CD4-positive, alpha-beta T cell treated with Interferon gamma for 1 hour (primary cell): Measurements from ENCODE around the gene FCRLB.
"Not testable (repeated sequence)": the region's sequence is repeated elsewhere in the genome, so short reads cannot be mapped to it uniquely, and the experiment has no call there.

Experiments
- DNase-seq: peaks from one replicate; pipeline ENCODE4 v3.0.0-alpha.2; 2020

FCRLB gene

GRCh38 chr1:161721738-161722343 lies 497 bp downstream of the FCRLB start:
- DNase-seq, result peak; percentile 49

DNA sequence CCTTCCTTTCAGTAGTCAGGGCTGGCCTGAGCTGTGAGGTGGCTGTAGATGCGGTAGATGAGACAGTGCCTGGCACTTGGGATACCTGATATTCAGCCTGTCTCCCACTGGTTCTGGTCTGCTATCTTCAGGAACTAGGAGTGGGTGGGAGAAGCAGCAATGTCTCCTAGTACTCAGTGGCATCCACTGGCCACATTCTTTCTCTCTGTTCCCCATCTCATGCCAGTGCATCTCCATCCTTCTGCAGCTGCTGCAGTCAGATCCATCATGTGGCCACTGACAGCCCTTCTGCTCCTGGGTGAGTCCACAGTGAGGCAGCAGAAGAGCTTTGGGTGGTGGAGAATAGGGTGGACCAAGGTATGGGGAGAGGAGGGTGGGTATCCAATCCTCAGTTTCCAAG lies 1.1 kb downstream of the FCRLB start:
- no peak for DNase-seq

DNA sequence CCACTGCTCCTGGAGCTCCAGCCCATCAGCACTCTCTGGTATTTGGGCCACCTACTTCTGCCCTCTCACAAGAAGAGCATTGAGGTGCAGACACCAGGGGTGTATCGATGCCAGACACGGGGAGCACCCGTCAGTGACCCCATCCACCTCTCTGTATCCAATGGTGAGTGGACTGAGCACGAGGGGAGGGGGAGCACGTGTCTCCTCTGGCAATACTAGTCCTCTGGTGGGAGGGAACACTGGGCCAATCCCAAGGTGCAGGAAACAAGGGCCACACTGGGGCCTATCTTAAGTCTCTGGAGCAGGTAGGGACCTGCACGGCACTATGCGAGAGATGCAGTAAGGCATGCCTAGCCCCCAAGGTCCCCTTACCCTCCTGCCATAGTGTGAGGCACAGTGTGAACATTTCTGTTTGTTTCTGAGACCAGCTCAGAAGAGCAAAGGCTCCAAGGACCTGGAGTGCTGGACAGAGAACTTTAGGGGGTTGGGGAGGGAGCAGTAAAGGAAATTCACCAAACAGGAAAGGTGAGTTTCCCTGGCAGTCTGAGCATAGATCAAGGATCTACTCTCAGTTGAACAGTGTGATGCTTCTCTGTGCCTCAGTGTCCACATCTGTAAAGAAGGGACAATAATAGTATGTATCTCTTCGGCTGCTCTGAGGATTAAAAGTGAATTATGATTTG lies 2.3 kb downstream of the FCRLB start:
- no peak for DNase-seq

DNA sequence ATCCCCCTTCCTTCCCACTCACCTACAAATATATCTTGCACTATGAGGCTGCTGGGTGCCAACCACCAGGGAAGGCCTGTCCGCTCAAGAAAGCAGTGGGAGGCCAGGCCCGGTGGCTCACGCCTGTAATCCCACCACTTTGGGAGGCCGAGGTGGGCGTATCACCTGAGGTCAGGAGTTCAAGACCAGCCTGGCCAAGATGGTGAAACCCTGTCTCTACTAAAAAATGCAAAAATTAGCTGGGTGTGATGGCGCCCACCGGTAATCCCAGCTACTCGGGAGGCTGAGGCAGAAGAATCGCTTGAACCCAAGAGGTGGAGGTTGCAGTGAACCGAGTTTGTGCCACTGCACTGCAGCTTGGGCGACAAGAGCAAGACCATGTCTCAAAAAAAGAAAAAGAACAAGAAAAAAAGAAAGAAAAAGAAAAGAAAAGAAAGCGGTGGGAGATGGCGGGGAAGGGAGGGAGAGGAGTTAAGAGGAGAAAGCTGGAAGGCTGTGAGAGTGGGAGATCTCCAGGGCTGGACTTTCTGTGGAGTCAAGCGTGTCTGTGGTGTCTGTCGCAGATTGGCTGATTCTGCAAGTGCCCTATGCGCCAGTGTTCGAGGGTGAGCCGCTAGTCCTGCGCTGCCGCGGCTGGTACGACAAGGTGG lies 4.0 kb downstream of the FCRLB start:
- not testable (repeated sequence) for DNase-seq

- DNase-seq, result peak; percentile 17
These were observed 4.6 kb downstream of the FCRLB start for GRCh38 chr1:161725908-161726472.

DNA sequence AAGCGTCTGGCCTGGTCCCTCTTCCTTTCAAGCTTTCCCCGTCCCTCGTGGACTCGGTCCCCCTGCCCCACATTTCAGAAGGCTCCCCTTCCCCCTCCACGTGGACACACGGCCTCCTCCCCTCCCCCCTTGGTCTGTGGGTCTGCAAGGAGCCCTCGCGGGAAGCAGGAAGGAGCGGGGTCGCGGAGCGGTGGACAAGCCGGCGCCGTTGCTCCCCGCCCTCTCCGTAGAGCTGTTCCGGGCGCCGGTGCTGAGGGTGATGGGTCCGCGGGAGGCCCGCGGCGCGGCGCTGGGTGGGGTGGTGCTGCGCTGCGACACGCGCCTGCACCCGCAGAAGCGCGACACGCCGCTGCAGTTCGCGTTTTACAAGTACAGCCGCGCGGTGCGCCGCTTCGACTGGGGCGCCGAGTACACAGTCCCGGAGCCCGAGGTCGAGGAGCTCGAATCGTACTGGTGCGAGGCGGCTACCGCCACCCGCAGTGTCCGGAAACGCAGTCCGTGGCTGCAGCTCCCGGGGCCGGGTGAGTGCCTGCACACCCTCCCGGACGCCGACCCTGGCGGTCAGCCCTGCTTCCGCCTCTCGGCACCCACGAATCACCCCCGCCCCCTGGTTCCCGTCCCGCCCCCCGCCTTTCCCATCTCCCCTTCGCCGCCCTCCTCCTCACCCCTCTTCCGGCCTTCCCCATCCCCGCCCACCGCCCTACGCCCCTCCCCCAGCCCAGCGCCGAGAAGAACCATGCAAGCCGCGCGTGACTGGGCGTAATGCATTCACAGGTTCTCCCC lies 5.3 kb downstream of the FCRLB start:
- peak; percentile 70 for DNase-seq

GRCh38 chr1:161727256-161727924 lies 6.0 kb downstream of the FCRLB start:
- DNase-seq, result peak; percentile 18

DNA sequence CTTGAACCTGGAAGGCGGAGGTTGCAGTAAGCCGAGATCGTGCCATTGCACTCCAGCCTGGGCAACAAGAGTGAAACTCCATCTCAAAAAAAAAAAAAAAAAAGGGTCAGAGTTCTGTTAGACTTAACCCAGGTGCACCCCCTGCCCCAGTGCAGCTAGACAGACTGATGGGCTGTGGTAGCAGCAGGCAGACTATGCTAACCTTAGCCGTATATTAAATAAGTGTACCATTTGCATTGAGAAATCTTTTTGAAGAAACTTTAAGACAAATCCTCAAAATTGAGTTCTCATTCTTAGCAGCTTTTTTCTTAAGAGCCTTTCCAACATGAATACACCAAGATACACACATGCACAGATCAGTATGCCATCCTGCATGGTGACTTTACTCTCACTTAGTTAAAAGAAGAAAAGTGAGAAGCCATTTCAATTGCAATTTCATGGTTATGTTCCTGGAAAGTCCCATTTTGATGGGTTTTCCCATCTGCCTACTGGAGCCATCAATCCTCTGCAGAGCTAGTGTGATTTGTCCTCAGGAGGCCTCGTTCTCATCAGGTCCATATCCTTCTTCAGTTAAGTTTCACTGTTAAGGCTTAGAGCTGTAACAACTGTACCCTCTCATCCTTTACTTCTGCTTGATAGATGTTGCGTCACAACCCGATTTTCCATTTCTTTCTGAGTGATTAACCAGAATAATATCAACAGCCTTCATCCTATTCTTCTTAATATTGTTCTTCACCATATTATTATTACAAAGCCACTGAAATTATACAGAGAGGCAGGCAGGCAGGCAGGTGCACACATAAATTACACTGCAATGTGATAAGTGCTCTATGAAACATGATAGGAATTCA lies 7.3 kb downstream of the FCRLB start:
- DNase-seq, result no peak

DNA sequence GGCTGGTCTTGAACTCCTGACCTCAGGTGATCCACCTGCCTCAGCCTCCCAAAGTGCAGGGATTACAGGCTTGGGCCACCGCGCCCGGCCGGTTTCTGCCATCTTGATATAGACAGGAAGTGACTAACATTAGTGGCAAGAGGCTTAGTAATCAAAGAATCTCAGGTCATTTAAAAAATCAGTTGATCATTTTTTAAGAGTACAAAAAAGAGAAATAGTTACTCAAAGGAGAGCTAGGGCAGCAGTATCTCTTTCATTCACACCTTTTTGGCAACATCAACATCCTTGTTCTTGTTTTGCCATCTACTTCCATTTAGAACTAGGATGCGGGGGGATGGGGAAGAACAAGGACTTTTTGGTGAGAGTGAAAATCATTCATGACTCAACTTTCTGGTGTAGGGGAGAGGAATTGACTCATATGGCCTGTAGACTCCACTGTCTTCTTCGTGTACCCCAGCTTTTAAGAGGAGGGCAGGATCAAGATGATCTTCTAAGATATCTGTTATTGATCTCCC lies 8.8 kb downstream of the FCRLB start:
- DNase-seq, result no peak

DNA sequence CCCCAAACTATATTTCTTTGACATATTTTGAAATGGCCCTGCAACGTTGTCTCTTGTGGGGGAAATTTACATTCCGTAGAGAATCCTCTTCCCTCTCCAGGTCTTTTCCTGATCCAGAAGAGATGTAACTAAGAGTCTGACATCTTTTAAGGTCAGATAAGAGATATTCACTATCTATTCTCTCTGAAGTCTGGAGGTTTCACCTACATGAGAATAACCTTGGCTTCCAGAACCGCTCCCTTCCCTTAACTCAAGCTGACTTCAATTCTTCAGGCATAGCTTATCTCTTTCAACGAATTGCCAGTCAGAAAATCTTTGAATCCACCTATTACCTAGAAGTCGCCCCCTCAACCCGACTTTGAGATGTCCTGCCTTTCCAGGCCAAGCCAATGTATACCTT lies 9.9 kb downstream of the FCRLB start:
- DNase-seq, result no peak

DNA sequence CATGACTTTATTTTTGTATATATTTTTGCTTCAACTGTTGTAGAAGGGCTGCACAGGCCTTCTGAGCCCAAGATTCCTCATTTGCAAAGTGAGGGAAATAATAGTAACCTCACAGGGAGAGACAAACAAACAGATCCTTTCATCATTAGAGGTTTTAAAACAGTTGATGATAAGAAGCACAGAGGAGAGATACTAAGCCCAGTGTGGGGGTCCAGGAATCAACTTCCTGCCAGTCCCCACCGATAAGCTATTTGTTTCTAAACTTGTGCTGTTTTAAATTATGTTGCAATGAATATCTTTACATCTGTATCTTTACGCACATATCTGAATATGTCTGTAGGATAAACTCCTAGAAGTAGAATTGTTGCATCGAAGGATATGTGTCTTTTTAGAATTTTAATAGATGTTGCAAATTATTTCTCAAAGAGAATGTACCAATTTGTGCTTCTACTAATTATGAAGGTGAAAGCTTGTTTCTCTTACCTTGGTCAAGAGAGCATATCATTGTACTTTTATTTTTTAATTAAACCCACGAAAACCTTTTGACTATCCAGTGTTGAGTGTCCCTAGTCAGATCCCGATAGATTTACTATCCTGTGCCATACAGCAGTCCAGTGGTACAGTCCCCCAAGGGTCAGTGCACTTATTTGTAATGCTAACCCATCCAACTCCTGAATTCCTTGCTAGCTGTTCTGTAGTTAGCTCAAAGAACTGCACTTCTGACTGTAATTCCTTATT lies 10.8 kb downstream of the FCRLB start:
- DNase-seq, result no peak

DNA sequence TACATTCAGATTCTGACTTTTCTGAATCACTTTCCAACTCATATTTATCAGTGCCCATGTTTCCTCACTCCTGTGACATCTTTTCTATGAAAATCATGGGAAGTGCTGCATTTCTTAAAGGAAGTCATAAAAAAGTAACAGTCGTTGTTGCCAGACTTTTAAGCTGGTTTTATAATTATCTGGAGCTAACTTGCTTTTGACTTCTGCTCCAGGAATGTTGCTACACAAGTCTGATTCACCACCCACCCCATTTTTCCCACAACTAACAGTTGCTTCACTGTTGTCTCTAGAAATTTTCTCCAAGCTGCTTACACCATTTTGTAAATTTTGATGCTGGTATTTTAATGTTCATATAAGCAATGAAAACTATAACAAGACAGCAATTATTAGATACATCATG lies 12.2 kb downstream of the FCRLB start:
- DNase-seq, result no peak

GRCh38 chr1:161735837-161736236 lies 14.5 kb downstream of the FCRLB start:
- DNase-seq, result no peak

DNA sequence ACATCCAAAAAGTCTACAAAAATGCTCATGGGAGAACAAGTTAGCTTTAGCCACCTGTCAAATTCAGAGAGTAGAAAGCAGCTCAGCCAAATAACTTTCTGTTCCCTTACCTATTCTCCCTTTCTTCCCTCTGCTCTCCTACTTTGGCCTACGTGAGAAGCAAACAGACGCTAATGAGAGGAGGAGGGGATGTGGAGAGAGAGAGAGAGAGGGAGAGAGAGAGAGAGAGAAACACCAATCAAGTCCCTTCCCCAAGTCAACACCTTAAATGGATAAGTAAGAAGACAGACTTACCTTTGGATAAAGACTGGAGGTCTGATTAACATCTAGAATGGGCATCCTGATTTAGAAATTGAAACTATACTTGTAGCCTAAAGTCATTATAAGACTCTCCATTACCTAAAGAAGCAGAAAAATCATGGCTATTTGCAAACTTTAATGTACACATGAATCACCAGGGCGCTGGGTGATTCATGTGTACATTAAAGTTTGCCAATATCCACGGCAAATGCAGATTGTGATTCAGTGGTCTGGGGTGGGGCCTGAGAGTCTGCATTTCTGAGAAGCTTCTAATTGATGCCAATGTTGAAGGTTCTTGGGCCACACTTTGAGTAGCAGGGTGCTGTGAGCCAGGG lies 15.1 kb downstream of the FCRLB start:
- DNase-seq, result no peak

- DNase-seq, result no peak
These were observed 16.3 kb downstream of the FCRLB start for GRCh38 chr1:161737625-161738024.

DNA sequence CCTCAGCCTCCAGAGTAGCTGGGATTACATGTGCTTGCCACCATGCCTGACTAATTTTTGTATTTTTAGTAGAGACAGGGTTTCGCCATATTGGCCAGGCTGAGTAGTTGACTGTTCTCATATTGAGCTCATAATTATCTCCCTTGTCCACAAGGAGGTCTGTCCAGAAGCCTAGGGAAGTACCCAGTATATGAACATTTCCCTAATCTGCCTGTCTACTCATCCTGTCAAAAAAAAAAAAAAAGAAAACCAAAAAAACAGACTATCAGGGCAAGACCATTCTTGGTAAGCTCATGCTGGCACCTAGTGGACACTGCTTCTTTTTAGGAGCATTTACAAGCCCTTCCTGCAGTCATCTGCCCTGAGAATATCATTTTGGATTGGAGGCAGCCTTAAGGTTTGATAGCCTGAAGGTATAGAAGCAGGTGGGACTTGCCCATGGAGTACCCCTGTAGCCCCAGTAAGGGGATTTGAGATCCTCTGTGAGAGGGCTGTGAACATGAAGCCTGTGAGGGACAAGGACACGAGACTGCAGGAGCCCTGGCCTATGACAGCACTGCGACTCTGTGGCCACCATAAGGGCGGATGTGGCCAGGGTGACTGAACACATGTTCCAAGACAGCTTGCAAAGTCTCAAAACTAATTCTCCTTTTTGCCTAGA lies 17.4 kb downstream of the FCRLB start:
- peak; percentile 58 for DNase-seq

GRCh38 chr1:161739865-161740566 lies 18.7 kb downstream of the FCRLB start:
- peak; percentile 50 for DNase-seq

DNA sequence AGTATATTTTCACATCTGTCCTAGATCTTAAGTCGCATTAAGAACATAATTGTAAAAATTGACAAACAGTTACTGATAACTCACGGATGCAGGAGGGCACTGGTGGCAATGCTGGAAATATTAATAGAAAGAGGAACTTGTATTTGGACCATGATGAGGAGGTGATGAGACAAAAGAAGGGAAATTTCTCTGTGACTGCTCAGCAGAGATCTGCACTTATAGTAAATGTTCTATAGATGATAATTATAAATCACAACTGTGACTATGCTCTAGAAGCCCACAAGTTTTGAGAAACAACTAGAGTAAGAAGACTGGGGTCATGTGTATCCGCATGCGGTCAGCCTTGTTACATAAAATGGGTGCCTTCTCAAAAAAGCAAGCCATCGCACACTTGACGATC lies 19.6 kb downstream of the FCRLB start:
- DNase-seq, result no peak

DNA sequence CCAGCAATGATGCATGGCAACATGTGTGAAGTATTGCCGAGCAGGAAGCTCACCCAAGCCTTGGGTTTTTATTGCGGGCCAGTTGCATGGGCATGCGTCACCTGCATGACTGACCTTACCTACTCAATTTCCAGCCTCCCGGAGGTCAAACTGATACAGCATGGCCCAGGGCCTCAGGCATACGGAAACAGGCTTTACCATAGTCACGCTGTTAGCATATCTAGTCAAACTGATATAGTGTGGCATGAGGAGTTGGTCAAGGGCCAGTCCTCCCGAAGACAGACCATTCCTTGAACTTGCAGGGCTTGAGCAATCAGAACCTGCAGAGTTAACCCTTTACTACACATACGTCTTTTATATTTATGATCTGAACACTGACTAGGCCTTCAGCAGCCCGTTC lies 21.9 kb downstream of the FCRLB start:
- DNase-seq, result no peak
